K562 (cell line): ENCODE measurements around the gene CDCP1. TPM values are rescaled to one million over a fixed set of nuclear protein-coding genes. Genes with fewer than 3 reads are reported as not detected.
A peak's percentile ranks its signal among the peaks of the same experiment; 100 is the strongest.

Experiments
- CBX1 ChIP-seq: sonication (generic); IDR thresholded peaks from 2 replicates; pipeline ENCODE4 v1.6.1; 2016; ENCODE audit warnings: antibody characterized with exemption, low read depth, mild to moderate bottlenecking
- E2F4 ChIP-seq: sonication (generic); formaldehyde crosslinking; IDR thresholded peaks from 2 replicates; pipeline ENCODE4 v1.8.0; 2022; ENCODE audit warnings: mild to moderate bottlenecking, low read depth, missing genetic modification reagents
- FOXP1 ChIP-seq: sonication (generic); formaldehyde crosslinking; IDR thresholded peaks from 2 replicates; pipeline ENCODE4 v1.8.0; 2022; ENCODE audit warnings: mild to moderate bottlenecking, missing genetic modification reagents
- NFRKB ChIP-seq: fragments of 450-650 bp; IDR thresholded peaks from 2 replicates; pipeline ENCODE4 v1.6.1; 2016; ENCODE audit warnings: low read depth
- PBX2 ChIP-seq, 2 experiments: IDR thresholded peaks in 1 of 2; conservative IDR thresholded peaks in 1 of 2; 2 replicates each; pipeline ENCODE4 v1.6.1; 2016; ENCODE audit warnings: low read depth in 2 of 2, mild to moderate bottlenecking in 1 of 2, missing compliant biosample characterization in 1 of 2, missing genetic modification characterization in 1 of 2, moderate library complexity in 1 of 2
- REST ChIP-seq, 2 experiments: fragments of 450-650 bp; formaldehyde crosslinking in 1 of 2; IDR thresholded peaks; 2 replicates each; pipeline versions ENCODE4 v1.4.0 to v1.6.1; 2014 to 2020; ENCODE audit warnings: mild to moderate bottlenecking in 2 of 2, borderline replicate concordance in 1 of 2, low read depth in 1 of 2
- TAF7 ChIP-seq: fragments of 450-650 bp; IDR thresholded peaks from 2 replicates; pipeline ENCODE4 v1.6.1; 2016; ENCODE audit warnings: missing genetic modification characterization, missing compliant biosample characterization
- XRCC3 ChIP-seq: fragments of 450-650 bp; IDR thresholded peaks from 2 replicates; pipeline ENCODE4 v1.6.1; 2017; ENCODE audit warnings: mild to moderate bottlenecking, moderate library complexity
- ZBTB8A ChIP-seq: fragments of 450-650 bp; IDR thresholded peaks from 2 replicates; pipeline ENCODE4 v1.6.1; 2018; ENCODE audit warnings: mild to moderate bottlenecking, moderate library complexity; ENCODE audit not compliant: partially characterized antibody
- ZNF444 ChIP-seq: fragments of 250-450 bp; sonication (Bioruptor Pico); IDR thresholded peaks from 2 replicates; pipeline ENCODE4 v1.4.0; 2020; ENCODE audit warnings: mild to moderate bottlenecking, moderate library complexity
- polyA plus RNA-seq, 8 experiments: library from polyadenylated mRNA; depleted of rRNA in 4 of 8; stranded (reverse) in 5 of 8; unstranded in 3 of 8; fragments of >200 nt; fragmentation: Nextera tagmentation in 2 of 8; fragmentation: Illumina TruSeq in 1 of 8; extraction: Ambion mirVana in 2 of 8; extraction: Trizol in 1 of 8; gene quantifications; 2 replicates each; pipeline versions ENCODE4 v1.2.1 to v1.2.3, GENCODE V29; 2011 to 2014; ENCODE audit warnings: inconsistent platforms in 1 of 8, missing spikeins in 1 of 8
- total RNA-seq, 7 experiments: library from RNA; depleted of rRNA in 6 of 7; stranded (reverse); fragments of >200 nt in 6 of 7; fragmentation: Illumina TruSeq in 2 of 7; extraction: Trizol in 2 of 7; gene quantifications; 2 replicates each; pipeline versions ENCODE4 v1.2.1 to v1.2.3, GENCODE V29; 2011 to 2021; ENCODE audit warnings: low replicate concordance in 1 of 7
- TF ChIP-seq, protein P1 (sequence below): sonication (generic); formaldehyde crosslinking; IDR thresholded peaks from 2 replicates; pipeline ENCODE4 v1.9.0; 2022; ENCODE audit warnings: mild to moderate bottlenecking, missing genetic modification reagents
- TF ChIP-seq, protein P2 (sequence below): fragments of 450-650 bp; IDR thresholded peaks from 2 replicates; pipeline ENCODE4 v1.6.1; 2017; ENCODE audit warnings: antibody characterized with exemption

CDCP1 gene
- total and polyA plus RNA-seq, 9 of the 15 experiments (the other 6 are each of a cell fraction or from before 2014, with no cell fraction given) = 3.9 to 16.4 (median 5.2) TPM

DNA sequence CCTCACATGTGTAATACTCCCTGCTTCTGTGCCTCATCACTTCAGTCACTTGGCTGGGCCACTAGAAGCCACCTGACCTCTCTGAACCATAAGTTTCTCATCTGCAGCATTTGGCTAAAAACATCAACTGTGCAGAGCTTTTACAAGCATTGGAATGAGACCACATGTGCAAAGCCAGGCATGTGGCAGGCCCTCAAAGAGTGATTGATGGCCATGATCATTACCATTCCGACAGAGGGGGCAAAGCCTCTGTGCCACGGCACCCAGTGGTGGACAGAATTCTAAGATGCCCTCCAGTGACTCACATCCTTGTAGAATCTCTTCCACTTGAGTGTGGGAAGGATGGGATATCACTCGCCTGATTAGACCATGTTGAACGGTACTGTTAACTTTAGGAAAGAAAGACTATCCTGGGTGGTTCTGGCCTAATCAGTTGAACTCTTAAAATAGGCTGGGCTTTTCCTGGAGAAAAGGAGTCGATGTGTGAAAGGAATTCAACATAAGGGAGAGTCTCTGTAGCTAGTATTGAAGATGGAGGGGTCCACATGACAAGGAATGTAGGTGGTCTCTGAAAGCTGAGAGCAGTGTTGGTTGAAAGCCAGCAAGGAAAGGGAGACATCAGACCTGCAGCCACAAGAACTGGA lies 13.5 kb downstream of the CDCP1 start (continued):
- TF ChIP-seq XRCC3 (no peak), ZNF444 (CRISPR knock-in tag) (no peak), NFRKB (peak; percentile 67; the same call in 1 of the 2 replicates), CBX1 (no peak), TAF7 (tag) (no peak), ZBTB8A (no peak), REST (IDR thresholded peaks at IDR 0.05; ENCODE audit: borderline replicate concordance) (no peak), REST (CRISPR knock-in tag; IDR thresholded peaks at IDR 0.05; ENCODE audit: low read depth) (no peak), PBX2 (CRISPR knock-in tag; IDR thresholded peaks at IDR 0.05; ENCODE audit: low read depth) (no peak), PBX2 (tag; conservative IDR thresholded peaks at IDR 0.05; ENCODE audit: low read depth) (peak; percentile 65), FOXP1 (no peak), E2F4 (CRISPR knock-in tag) (no peak)
- TF ChIP-seq, protein P1, sequence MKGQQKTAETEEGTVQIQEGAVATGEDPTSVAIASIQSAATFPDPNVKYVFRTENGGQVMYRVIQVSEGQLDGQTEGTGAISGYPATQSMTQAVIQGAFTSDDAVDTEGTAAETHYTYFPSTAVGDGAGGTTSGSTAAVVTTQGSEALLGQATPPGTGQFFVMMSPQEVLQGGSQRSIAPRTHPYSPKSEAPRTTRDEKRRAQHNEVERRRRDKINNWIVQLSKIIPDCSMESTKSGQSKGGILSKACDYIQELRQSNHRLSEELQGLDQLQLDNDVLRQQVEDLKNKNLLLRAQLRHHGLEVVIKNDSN (CRISPR knock-in tag) = no peak
- TF ChIP-seq, protein P2, sequence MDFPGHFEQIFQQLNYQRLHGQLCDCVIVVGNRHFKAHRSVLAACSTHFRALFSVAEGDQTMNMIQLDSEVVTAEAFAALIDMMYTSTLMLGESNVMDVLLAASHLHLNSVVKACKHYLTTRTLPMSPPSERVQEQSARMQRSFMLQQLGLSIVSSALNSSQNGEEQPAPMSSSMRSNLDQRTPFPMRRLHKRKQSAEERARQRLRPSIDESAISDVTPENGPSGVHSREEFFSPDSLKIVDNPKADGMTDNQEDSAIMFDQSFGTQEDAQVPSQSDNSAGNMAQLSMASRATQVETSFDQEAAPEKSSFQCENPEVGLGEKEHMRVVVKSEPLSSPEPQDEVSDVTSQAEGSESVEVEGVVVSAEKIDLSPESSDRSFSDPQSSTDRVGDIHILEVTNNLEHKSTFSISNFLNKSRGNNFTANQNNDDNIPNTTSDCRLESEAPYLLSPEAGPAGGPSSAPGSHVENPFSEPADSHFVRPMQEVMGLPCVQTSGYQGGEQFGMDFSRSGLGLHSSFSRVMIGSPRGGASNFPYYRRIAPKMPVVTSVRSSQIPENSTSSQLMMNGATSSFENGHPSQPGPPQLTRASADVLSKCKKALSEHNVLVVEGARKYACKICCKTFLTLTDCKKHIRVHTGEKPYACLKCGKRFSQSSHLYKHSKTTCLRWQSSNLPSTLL = no peak
